Left kidney (tissue), 2 donors: ENCODE results near the gene ST3GAL3. TPM values are rescaled to one million over a fixed set of nuclear protein-coding genes. Genes with fewer than 3 reads are reported as not detected.
A peak's percentile ranks its signal among the peaks of the same experiment; 100 is the strongest.

ENCODE experiments used
- DNase-seq: peaks from one replicate; pipeline ENCODE4 v3.0.0-alpha.2; 2013
- polyA plus RNA-seq: library from polyadenylated mRNA; unstranded; fragments of 120-200 nt; gene quantifications from one replicate; pipeline ENCODE4 v1.2.1, GENCODE V29; 2013; ENCODE audit not compliant: insufficient read length

Gene ST3GAL3
- polyA plus RNA-seq, 1 donor, result 25.4 TPM

GRCh38 chr1:43877101-43877500, 169.8 kb downstream of the ST3GAL3 start:
- DNase-seq, result no peak

GRCh38 chr1:43878440-43878839, 171.1 kb downstream of the ST3GAL3 start:
- DNase-seq, result no peak

DNA sequence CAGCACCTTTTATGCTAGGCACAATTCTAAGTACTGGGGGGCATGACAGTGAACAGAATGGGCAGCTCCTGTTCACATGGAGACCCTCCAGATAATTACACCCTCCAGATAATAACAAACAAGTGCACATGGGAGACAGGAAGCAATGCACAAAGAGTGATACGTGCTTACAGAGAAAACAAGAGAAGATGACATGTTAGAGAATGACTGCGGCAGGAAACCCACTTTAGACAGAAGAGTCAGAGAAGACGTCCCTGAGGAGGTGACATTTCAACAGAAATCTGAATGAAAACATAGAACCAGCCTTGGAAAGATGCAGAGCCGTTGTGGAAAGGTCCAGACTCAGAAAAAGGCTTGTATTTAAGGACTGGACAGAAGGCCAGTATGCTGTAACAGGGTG, 171.5 kb downstream of the ST3GAL3 start:
- no peak for DNase-seq

GRCh38 chr1:43879414-43879813, 172.1 kb downstream of the ST3GAL3 start:
- no peak for DNase-seq

GRCh38 chr1:43879996-43880395, 172.7 kb downstream of the ST3GAL3 start:
- no peak for DNase-seq

DNA sequence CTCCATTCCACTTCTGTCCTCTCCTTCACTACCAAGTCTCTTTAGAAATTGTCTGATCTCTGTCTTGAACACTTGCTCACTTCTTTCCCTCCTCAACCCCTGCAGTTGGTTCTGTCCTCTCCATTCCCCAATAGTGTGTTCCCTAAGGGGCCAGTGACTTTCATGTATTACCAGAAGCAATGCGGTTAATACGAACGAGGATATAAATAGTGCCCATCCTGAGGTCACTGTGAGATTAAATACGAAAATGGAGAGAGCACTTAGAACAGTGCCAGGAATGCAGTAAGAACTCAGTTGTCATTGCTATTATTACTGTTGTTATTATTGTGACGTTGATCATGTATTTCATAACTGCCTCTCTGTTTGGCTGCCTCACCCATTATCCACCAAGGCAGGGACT, 173.3 kb downstream of the ST3GAL3 start:
- no peak for DNase-seq

GRCh38 chr1:43881415-43881814, 174.1 kb downstream of the ST3GAL3 start:
- peak; percentile 5 for DNase-seq

DNA sequence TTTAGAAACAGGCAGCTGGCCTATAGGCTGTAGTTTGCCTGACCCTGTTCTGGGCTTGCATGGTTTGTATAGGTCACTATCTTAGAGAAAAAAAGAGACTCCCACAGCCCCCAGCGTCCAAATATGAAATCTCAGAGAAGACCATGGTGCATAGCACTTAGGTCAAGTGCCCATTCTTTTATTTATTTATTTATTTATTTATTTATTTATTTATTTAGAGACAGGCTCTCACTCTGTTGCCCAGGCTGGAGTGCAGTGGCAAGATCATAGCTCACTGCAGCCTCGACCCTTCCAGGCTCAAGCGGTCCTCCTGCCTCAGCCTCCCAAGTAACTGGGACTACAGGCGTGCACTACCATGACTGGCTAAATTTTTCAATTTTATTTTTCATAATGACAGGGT, 175.4 kb downstream of the ST3GAL3 start:
- no peak for DNase-seq

- DNase-seq, result no peak
Observed at GRCh38 chr1:43883321-43883720, 176.0 kb downstream of the ST3GAL3 start.

- peak; percentile 18 for DNase-seq
Observed at GRCh38 chr1:43885279-43885801, 178.0 kb downstream of the ST3GAL3 start.

DNA sequence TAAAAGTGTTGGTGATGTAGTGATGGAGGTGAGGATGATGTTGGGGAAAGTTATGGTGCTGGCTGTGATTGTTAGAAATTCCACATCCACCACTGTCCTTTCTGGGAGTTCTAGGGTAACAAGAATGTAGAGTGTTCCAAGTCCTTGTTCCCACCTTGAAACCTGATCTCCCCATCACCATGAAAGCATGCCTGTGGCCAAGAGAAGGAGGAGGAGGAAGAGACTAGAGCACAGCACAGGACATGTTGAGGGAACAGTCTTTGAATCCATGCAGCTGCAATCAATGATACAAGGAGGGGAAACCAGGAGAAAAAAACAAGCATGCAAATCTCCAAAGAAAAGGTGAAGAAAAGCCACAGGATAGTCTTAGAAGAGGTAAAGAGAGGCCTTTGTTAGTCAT, 180.4 kb downstream of the ST3GAL3 start:
- no peak for DNase-seq

DNA sequence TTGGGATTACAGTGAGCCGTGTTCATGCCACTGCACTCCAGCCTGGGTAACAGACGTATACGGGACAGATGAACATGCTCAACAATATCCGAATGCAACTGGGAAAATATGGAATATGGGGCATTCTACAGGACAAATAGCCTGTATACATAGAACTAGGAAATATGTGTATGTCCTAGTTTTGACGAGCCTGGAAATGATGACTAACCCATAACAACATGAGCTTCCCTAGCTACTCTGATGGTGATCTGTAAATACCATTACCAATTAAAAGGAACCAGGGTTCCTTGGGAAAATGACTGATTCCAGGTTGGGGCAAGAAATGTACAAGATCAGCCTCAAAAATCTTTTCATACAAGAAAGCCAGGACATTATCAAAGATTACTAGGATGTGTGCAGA, 183.5 kb downstream of the ST3GAL3 start:
- DNase-seq, result no peak

DNA sequence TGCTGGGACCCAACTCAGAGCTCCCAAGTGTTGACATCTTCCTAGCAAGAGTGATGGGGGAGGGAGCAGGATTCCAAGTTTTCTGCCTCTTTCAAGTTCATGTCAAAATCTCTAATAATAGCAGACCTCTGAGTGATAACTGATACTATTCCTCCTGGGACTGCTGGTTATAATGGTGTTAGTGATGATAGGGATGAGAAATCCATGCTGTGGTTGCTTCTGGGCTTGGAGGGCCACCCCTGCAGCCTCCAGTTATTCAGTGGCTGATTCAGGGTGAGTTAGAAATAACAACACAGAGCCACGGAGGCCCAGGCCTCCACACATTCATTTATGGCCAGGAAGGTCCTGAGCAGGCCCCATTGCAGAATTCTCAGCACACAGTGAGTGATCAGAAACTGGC, 185.7 kb downstream of the ST3GAL3 start:
- no peak for DNase-seq

- no peak for DNase-seq
Observed at GRCh38 chr1:43898981-43899380, 191.6 kb downstream of the ST3GAL3 start.

DNA sequence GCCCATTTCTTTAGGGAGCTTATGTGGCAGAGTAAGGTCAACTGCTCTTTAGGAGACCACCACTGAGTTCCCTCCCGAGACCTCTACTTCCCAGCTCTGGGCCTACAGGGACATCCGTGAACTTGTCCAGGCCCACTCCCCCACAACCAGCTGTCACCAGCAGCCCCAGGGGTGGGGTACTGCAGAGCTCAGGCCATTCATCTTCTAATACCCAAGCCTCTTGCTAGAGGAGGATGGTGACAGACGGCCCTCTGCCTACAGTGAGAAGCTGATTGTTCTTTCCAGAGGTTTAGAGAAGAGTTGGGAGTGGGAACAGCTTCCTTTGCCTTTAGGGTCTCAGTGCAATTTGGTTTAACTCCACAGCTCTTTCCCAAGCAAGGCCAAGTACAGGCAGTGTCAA, 193.1 kb downstream of the ST3GAL3 start:
- no peak for DNase-seq

DNA sequence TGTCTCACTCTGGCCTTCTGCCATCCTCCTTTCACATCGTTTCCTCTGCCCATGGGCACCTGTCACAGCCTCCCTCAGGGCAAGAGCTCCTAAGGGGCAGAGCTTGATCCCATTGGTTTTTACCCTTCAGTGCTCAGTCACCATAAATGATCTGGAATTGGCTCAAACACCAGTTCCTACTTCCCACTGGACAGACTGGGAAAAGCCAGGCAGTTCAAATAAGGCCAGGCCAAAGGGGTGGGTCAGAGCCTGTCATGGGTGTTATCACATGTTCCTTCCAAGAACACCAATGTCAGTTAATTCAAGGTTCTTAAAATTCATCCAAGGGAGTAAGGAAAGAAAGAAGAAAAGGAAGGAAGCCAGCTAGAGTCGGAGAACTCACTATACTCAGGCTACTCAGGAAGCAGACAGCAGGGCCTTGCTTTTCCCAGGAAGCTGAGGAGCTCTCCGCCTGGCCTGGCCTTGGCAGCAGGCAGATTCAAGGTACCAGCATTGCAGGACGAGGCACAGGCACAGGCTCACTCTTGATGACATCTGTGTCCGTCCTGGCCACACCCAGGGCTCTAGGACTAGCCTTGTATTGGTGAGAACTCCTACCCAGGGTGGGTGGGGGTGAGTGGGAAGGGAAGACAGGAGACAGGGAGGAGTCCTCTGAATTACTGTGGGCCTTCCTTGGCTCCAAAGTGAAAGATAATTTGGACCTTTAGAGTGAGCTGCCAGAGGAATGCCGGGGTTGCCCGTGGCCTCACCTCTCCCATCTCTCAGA, 194.0 kb downstream of the ST3GAL3 start:
- no peak for DNase-seq

GRCh38 chr1:43902058-43902831, 194.9 kb downstream of the ST3GAL3 start:
- no peak for DNase-seq

- no peak for DNase-seq
Observed at GRCh38 chr1:43904660-43905551, 197.6 kb downstream of the ST3GAL3 start.

DNA sequence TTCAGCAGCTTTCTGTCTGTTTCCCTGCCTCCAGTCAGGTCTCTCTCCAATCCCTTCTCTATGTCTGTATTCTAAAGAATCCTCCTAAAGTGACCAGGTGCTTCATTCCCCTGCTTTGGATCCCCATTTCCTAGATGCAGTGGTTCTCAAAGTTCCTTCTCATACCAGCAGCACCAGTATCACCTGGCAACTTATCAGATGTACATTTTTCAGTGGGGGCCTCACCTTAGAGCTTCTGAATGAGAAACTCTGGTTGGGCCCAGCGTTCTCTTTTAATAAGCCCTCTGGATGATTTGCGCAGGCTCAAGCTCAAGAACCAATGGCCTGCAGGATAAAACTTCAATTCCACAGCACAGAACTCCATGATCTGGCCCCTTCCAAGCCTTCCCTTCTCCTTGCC, 200.9 kb downstream of the ST3GAL3 start:
- no peak for DNase-seq

GRCh38 chr1:43908858-43909257, 201.5 kb downstream of the ST3GAL3 start:
- no peak for DNase-seq

GRCh38 chr1:43910343-43910742, 203.0 kb downstream of the ST3GAL3 start:
- no peak for DNase-seq

GRCh38 chr1:43912607-43913006, 205.3 kb downstream of the ST3GAL3 start:
- DNase-seq, result no peak
